Loucy (cell line): ENCODE measurements around the gene BUD23.
"Not testable (repeated sequence)": the region's sequence is repeated elsewhere in the genome, so short reads cannot be mapped to it uniquely, and the experiment has no call there.

Experiments
- H2AFZ ChIP-seq: fragments of 200-600 bp; sonication (generic); 2 replicates; pipeline ENCODE4 v1.6.0; 2016; ENCODE audit warnings: antibody characterized with exemption, mild to moderate bottlenecking, low read length, moderate library complexity
- H3F3A ChIP-seq: fragments of 200-600 bp; 2 replicates; pipeline ENCODE4 v1.6.0; 2016; ENCODE audit warnings: antibody characterized with exemption, low read depth, mild to moderate bottlenecking
- H3K27me3 ChIP-seq: fragments of 200-600 bp; sonication (generic); 2 replicates; pipeline ENCODE4 v1.6.1; 2014; ENCODE audit warnings: low read length, mild to moderate bottlenecking; ENCODE audit not compliant: insufficient read depth, poor library complexity, severe bottlenecking
- H3K36me3 ChIP-seq: fragments of 200-600 bp; sonication (generic); 2 replicates; pipeline ENCODE4 v1.6.1; 2016; ENCODE audit warnings: low read length; ENCODE audit not compliant: insufficient read depth
- H3K4me1 ChIP-seq: fragments of 200-600 bp; sonication (generic); 2 replicates; pipeline ENCODE4 v1.5.1; 2014; ENCODE audit warnings: low read length, mild to moderate bottlenecking; ENCODE audit not compliant: insufficient read depth, poor library complexity, severe bottlenecking
- H3K4me2 ChIP-seq: fragments of 200-600 bp; sonication (generic); 2 replicates; pipeline ENCODE4 v1.6.0; 2014; ENCODE audit warnings: antibody characterized with exemption, low read length, low read depth, mild to moderate bottlenecking; ENCODE audit not compliant: poor library complexity, severe bottlenecking
- H3K4me3 ChIP-seq: fragments of 200-600 bp; sonication (generic); 2 replicates; pipeline ENCODE4 v1.5.1; 2014; ENCODE audit warnings: low read length, mild to moderate bottlenecking, mixed read lengths; ENCODE audit not compliant: poor library complexity, severe bottlenecking
- H3K79me2 ChIP-seq: fragments of 200-600 bp; sonication (generic); 2 replicates; pipeline ENCODE4 v1.6.1; 2014; ENCODE audit warnings: low read length; ENCODE audit not compliant: insufficient read depth
- H3K9ac ChIP-seq: fragments of 200-600 bp; sonication (generic); 2 replicates; pipeline ENCODE4 v1.6.0; 2014; ENCODE audit warnings: mild to moderate bottlenecking, low read depth, low read length, moderate library complexity; ENCODE audit not compliant: poor library complexity, severe bottlenecking
- H3K9me2 ChIP-seq: fragments of 200-600 bp; sonication (generic); replicated peaks from 2 replicates; pipeline ENCODE4 v1.6.1; 2016; ENCODE audit warnings: low read depth, low read length, mixed read lengths
- H3K9me3 ChIP-seq: fragments of 200-600 bp; sonication (generic); 2 replicates; pipeline ENCODE4 v1.6.1; 2014; ENCODE audit warnings: mild to moderate bottlenecking, antibody characterized with exemption, low read length, low read depth; ENCODE audit not compliant: insufficient read depth
- H4K20me1 ChIP-seq: fragments of 200-600 bp; sonication (generic); 2 replicates; pipeline ENCODE4 v1.6.0; 2014; ENCODE audit warnings: antibody characterized with exemption, low read length, mild to moderate bottlenecking; ENCODE audit not compliant: insufficient read depth, poor library complexity, severe bottlenecking
- CTCF ChIP-seq: fragments of 200-600 bp; sonication (generic); conservative IDR thresholded peaks from 2 replicates; pipeline ENCODE4 v1.5.1; 2014; ENCODE audit warnings: mild to moderate bottlenecking, antibody characterized with exemption, low read length
- EZH2phosphoT487 ChIP-seq: fragments of 200-600 bp; IDR thresholded peaks from 2 replicates; pipeline ENCODE4 v1.6.1; 2018; ENCODE audit warnings: antibody characterized with exemption, mild to moderate bottlenecking, moderate library complexity, borderline replicate concordance

The BUD23 gene

GRCh38 chr7:73707045-73707631 lies 23.7 kb downstream of the BUD23 start:
- H3K9me3 ChIP-seq, result no peaks in the 10 kb centered on the region
- H3F3A ChIP-seq, result no peaks in the 10 kb centered on the region
- no peak overlapping the region for H2AFZ ChIP-seq
- H3K36me3 ChIP-seq, result no peaks in the 10 kb centered on the region
- no peak overlapping the region for H3K9ac ChIP-seq
- H3K4me3 ChIP-seq, result no peak overlapping the region
- H3K79me2 ChIP-seq, result no peaks in the 10 kb centered on the region
- H3K4me1 ChIP-seq, result no peaks in the 10 kb centered on the region
- no peak overlapping the region for H3K4me2 ChIP-seq
- no peak for TF ChIP-seq EZH2phosphoT487
- TF ChIP-seq CTCF, result no peak
- H4K20me1 ChIP-seq, result no peaks in the 10 kb centered on the region
- H3K9me2 ChIP-seq, result no peaks in the 10 kb centered on the region
- H3K27me3 ChIP-seq, result peaks cover 5% of the 10 kb centered on the region

GRCh38 chr7:73708961-73709549 lies 25.7 kb downstream of the BUD23 start:
- H4K20me1 ChIP-seq, result no peaks in the 10 kb centered on the region
- no peak overlapping the region for H3K9ac ChIP-seq
- TF ChIP-seq CTCF, result no peak
- TF ChIP-seq EZH2phosphoT487, result no peak
- H3K27me3 ChIP-seq, result peaks cover 24% of the 10 kb centered on the region
- no peak overlapping the region for H3K4me2 ChIP-seq
- no peaks in the 10 kb centered on the region for H3K79me2 ChIP-seq
- no peak overlapping the region for H3K4me3 ChIP-seq
- no peaks in the 10 kb centered on the region for H3K9me3 ChIP-seq
- H3K9me2 ChIP-seq, result no peaks in the 10 kb centered on the region
- H3K4me1 ChIP-seq, result no peaks in the 10 kb centered on the region
- no peaks in the 10 kb centered on the region for H3K36me3 ChIP-seq
- H2AFZ ChIP-seq, result no peak overlapping the region
- no peaks in the 10 kb centered on the region for H3F3A ChIP-seq

- TF ChIP-seq EZH2phosphoT487, result no peak
- no peak for TF ChIP-seq CTCF
- Histone ChIP-seq H3K4me3 (no peak overlapping the region), H3F3A (0 out of 2 replicates have a peak, but pooled peaks cover 3% of the 10 kb centered on the region), H3K4me2 (no peak overlapping the region), H3K9me3 (no peaks in the 10 kb centered on the region), H3K4me1 (peaks cover 24% of the 10 kb centered on the region), H3K36me3 (no peaks in the 10 kb centered on the region), H3K79me2 (no peaks in the 10 kb centered on the region), H3K9ac (no peak overlapping the region), H4K20me1 (peaks cover 24% of the 10 kb centered on the region), H2AFZ (no peak overlapping the region), H3K9me2 (no peaks in the 10 kb centered on the region), H3K27me3 (peaks cover 52% of the 10 kb centered on the region)
Observed at GRCh38 chr7:73712773-73713172, 29.4 kb downstream of the BUD23 start.

GRCh38 chr7:73713319-73713718 lies 29.9 kb downstream of the BUD23 start:
- H3F3A ChIP-seq, H3K4me3 ChIP-seq, H2AFZ ChIP-seq, H3K36me3 ChIP-seq, H3K9me2 ChIP-seq, H3K4me2 ChIP-seq, H3K9ac ChIP-seq, H3K9me3 ChIP-seq, H3K79me2 ChIP-seq: not testable (repeated sequence)
- peaks cover 27% of the 10 kb centered on the region for H4K20me1 ChIP-seq
- H3K4me1 ChIP-seq, result peaks cover 28% of the 10 kb centered on the region
- peaks cover 52% of the 10 kb centered on the region for H3K27me3 ChIP-seq
